K562 (cell line): ENCODE data around the gene POF1B. TPM values are rescaled to one million over a fixed set of nuclear protein-coding genes. Genes with fewer than 3 reads are reported as not detected.

ENCODE experiments used
- ATAC-seq: fragments of 200-7000 bp; cut with Tn5 transposase; 3 replicates; pipeline ENCODE4 v1.9.1; 2020; ENCODE audit warnings: moderate library complexity
- BruUV-seq: library from RNA; stranded (reverse); fragments of 400-500 nt; replicated peaks from 2 replicates; lab custom pipeline; 2021; lab: Mats Ljungman, UMichigan
- CTCF ChIA-PET: fragments of 300-600 bp; formaldehyde crosslinking; extraction: SDS; loops from one replicate; lab custom pipeline; 2021; ENCODE audit warnings: low intra/inter-chr PET ratio; lab: Yijun Ruan, JAX
- POLR2A ChIA-PET: fragments of 300-600, 350-650 bp; sonication (Branson Sonifier 250); formaldehyde crosslinking; extraction: SDS; loops from one replicate; lab custom pipeline; 2021; ENCODE audit warnings: antibody characterized with exemption, inconsistent platforms; lab: Yijun Ruan, JAX
- DNase-seq, 4 experiments: peaks; one replicate each; pipeline versions ENCODE4 v3.0.0 to v3.0.0-alpha.2; 2011 to 2018; ENCODE audit warnings: low spot score in 3 of 4, mixed read lengths in 3 of 4; ENCODE audit errors: extremely low read depth in 1 of 4
- FAIRE-seq: peaks from 2 replicates; lab custom pipeline; 2011; peaks lifted over from hg19 to GRCh38; lab: Jason Lieb, UNC
- H2AFZ ChIP-seq: 2 replicates; pipeline ENCODE4 v1.6.0; 2011; ENCODE audit warnings: low read depth, low read length, control low read depth, inconsistent platforms
- H3K27ac ChIP-seq: fragments of 200-600 bp; 3 replicates; pipeline ENCODE4 v1.8.0; 2011; ENCODE audit warnings: low read depth, mild to moderate bottlenecking, control low read depth, inconsistent platforms, low read length, moderate library complexity, mixed read lengths; ENCODE audit errors: extremely low read depth
- H3K27me3 ChIP-seq, 2 experiments: fragments of 300-600 bp in 1 of 2; 2 replicates in 1 of 2; 3 replicates in 1 of 2; pipeline versions ENCODE4 v1.6.0 to v1.8.0; 2011; ENCODE audit warnings: inconsistent platforms in 2 of 2, low read length in 2 of 2, mild to moderate bottlenecking in 1 of 2, mixed read lengths in 1 of 2, moderate library complexity in 1 of 2; ENCODE audit not compliant: control insufficient read depth in 2 of 2, insufficient read depth in 2 of 2
- H3K36me3 ChIP-seq: fragments of 300-600 bp; 3 replicates; pipeline ENCODE4 v1.8.0; 2011; ENCODE audit warnings: mild to moderate bottlenecking, low read length, inconsistent platforms; ENCODE audit not compliant: control insufficient read depth, insufficient read depth
- H3K4me1 ChIP-seq, 2 experiments: fragments of 200-600 bp in 1 of 2; replicated peaks in 1 of 2; 2 replicates in 1 of 2; 3 replicates in 1 of 2; pipeline versions ENCODE4 v1.5.1 to v1.8.0; 2011; ENCODE audit warnings: inconsistent platforms in 2 of 2, low read length in 2 of 2, mild to moderate bottlenecking in 1 of 2, mixed read lengths in 1 of 2, moderate library complexity in 1 of 2; ENCODE audit not compliant: control insufficient read depth in 2 of 2, insufficient read depth in 2 of 2
- H3K4me2 ChIP-seq: 2 replicates; pipeline ENCODE4 v1.6.1; 2011; ENCODE audit warnings: low read length, control low read depth, inconsistent platforms, mixed read lengths; ENCODE audit not compliant: insufficient read depth
- H3K4me3 ChIP-seq: fragments of 200-600 bp; sonication (generic), shearing (Covaris generic); 2 replicates; pipeline ENCODE4 v1.5.1; 2016; ENCODE audit warnings: control low read depth, inconsistent platforms
- H3K79me2 ChIP-seq: fragments of 200-600 bp; 3 replicates; pipeline ENCODE4 v1.8.0; 2011; ENCODE audit warnings: low read length, inconsistent platforms; ENCODE audit not compliant: control insufficient read depth, insufficient read depth
- H3K9ac ChIP-seq, 2 experiments: 2 replicates each; pipeline versions ENCODE4 v1.6.0 to v1.6.1; 2011; ENCODE audit warnings: low read depth in 2 of 2, low read length in 2 of 2, control low read depth in 1 of 2, inconsistent platforms in 1 of 2, mild to moderate bottlenecking in 1 of 2, mixed read lengths in 1 of 2; ENCODE audit not compliant: insufficient read depth in 1 of 2
- H3K9me1 ChIP-seq: one replicate; pipeline ENCODE4 v1.6.0; 2011; ENCODE audit warnings: inconsistent platforms, mild to moderate bottlenecking, low read length, moderate library complexity; ENCODE audit not compliant: control insufficient read depth, insufficient read depth
- H3K9me3 ChIP-seq: replicated peaks from 2 replicates; pipeline ENCODE4 v1.5.1; 2011; ENCODE audit warnings: low read depth, low read length, inconsistent platforms; ENCODE audit not compliant: control insufficient read depth, insufficient read depth
- H4K20me1 ChIP-seq: replicated peaks from 2 replicates; pipeline ENCODE4 v1.6.1; 2011; ENCODE audit warnings: low read length, inconsistent platforms, mixed read lengths; ENCODE audit not compliant: control insufficient read depth, insufficient read depth
- E2F3 ChIP-seq: fragments of 250-450 bp; sonication (Bioruptor Pico); IDR thresholded peaks from 2 replicates; pipeline ENCODE4 v1.4.0; 2020; ENCODE audit warnings: mild to moderate bottlenecking
- FOXJ3 ChIP-seq: sonication (generic); formaldehyde crosslinking; IDR thresholded peaks from 2 replicates; pipeline ENCODE4 v1.4.0; 2020; ENCODE audit warnings: mild to moderate bottlenecking, missing genetic modification reagents
- HES1 ChIP-seq: fragments of 450-650 bp; IDR thresholded peaks from 2 replicates; pipeline ENCODE4 v1.6.1; 2016; ENCODE audit warnings: low read depth, mild to moderate bottlenecking, moderate library complexity
- MLLT1 ChIP-seq, 2 experiments: fragments of 450-650 bp; IDR thresholded peaks; 2 replicates each; pipeline ENCODE4 v1.6.1; 2016
- NFATC3 ChIP-seq: fragments of 450-650 bp; IDR thresholded peaks from 2 replicates; pipeline ENCODE4 v1.6.1; 2017; ENCODE audit warnings: mild to moderate bottlenecking
- POLR2B ChIP-seq: fragments of 450-650 bp; IDR thresholded peaks from 2 replicates; pipeline ENCODE4 v1.6.1; 2018; ENCODE audit warnings: low read depth; ENCODE audit not compliant: partially characterized antibody
- PTBP1 ChIP-seq: fragments of 200-400 bp; formaldehyde crosslinking; IDR thresholded peaks from 2 replicates; pipeline ENCODE4 v1.6.1; 2017; ENCODE audit warnings: low read depth, low read length
- RBM34 ChIP-seq: fragments of 200-400 bp; formaldehyde crosslinking; IDR thresholded peaks from 2 replicates; pipeline ENCODE4 v1.6.1; 2018; ENCODE audit warnings: low read length, borderline replicate concordance; ENCODE audit not compliant: insufficient read depth
- SMAD1 ChIP-seq: fragments of 150-350 bp; IDR thresholded peaks from 2 replicates; pipeline ENCODE4 v1.6.1; 2014; ENCODE audit warnings: low read length, low read depth; ENCODE audit not compliant: partially characterized antibody
- SREBF2 ChIP-seq: sonication (generic); formaldehyde crosslinking; IDR thresholded peaks from 2 replicates; pipeline ENCODE4 v1.4.0; 2020; ENCODE audit warnings: mild to moderate bottlenecking, missing genetic modification reagents
- TCF3 ChIP-seq: sonication (generic); formaldehyde crosslinking; IDR thresholded peaks from 2 replicates; pipeline ENCODE4 v1.4.0; 2020; ENCODE audit warnings: mild to moderate bottlenecking, missing genetic modification reagents
- ZNF12 ChIP-seq: sonication (generic); formaldehyde crosslinking; IDR thresholded peaks from 2 replicates; pipeline ENCODE4 v1.4.0; 2020; ENCODE audit warnings: mild to moderate bottlenecking, missing genetic modification reagents
- ZNF407 ChIP-seq: fragments of 450-650 bp; IDR thresholded peaks from 2 replicates; pipeline ENCODE4 v1.6.1; 2016; ENCODE audit warnings: low read depth
- WGBS: fragments of 100-300 bp; shearing (Covaris generic); methylation state at CpG from one replicate; pipeline ENCODE4 v1.1.6; 2016; ENCODE audit warnings: low coverage, mixed read lengths; ENCODE audit not compliant: insufficient coverage; ENCODE audit errors: missing lambda C conversion rate; 5-methylcytosine and 5-hydroxymethylcytosine counted together
- in situ Hi-C: fragments of 300-500 bp; cut with MboI; formaldehyde crosslinking; loops from 4 replicates; pipeline ENCODE4 v1.15.0; 2018; ENCODE audit warnings: inconsistent platforms, mixed read lengths
- intact Hi-C: fragments of 100-400 bp; cut with micrococcal nuclease; formaldehyde crosslinking; loops from 2 replicates; pipeline ENCODE4 v1.14.2; 2022
- polyA plus RNA-seq, 8 experiments: library from polyadenylated mRNA; depleted of rRNA in 4 of 8; stranded (reverse) in 5 of 8; unstranded in 3 of 8; fragments of >200 nt; fragmentation: Nextera tagmentation in 2 of 8; fragmentation: Illumina TruSeq in 1 of 8; extraction: Ambion mirVana in 2 of 8; extraction: Trizol in 1 of 8; gene quantifications; 2 replicates each; pipeline versions ENCODE4 v1.2.1 to v1.2.3, GENCODE V29; 2011 to 2014; ENCODE audit warnings: inconsistent platforms in 1 of 8, missing spikeins in 1 of 8
- total RNA-seq, 7 experiments: library from RNA; depleted of rRNA in 6 of 7; stranded (reverse); fragments of >200 nt in 6 of 7; fragmentation: Illumina TruSeq in 2 of 7; extraction: Trizol in 2 of 7; gene quantifications; 2 replicates each; pipeline versions ENCODE4 v1.2.1 to v1.2.3, GENCODE V29; 2011 to 2021; ENCODE audit warnings: low replicate concordance in 1 of 7

The POF1B gene
- total and polyA plus RNA-seq, 9 of the 15 experiments (the other 6 are each of a cell fraction or from before 2014, with no cell fraction given), result 0.03 to 0.57 (median 0.07) TPM; not detected in 1

DNA sequence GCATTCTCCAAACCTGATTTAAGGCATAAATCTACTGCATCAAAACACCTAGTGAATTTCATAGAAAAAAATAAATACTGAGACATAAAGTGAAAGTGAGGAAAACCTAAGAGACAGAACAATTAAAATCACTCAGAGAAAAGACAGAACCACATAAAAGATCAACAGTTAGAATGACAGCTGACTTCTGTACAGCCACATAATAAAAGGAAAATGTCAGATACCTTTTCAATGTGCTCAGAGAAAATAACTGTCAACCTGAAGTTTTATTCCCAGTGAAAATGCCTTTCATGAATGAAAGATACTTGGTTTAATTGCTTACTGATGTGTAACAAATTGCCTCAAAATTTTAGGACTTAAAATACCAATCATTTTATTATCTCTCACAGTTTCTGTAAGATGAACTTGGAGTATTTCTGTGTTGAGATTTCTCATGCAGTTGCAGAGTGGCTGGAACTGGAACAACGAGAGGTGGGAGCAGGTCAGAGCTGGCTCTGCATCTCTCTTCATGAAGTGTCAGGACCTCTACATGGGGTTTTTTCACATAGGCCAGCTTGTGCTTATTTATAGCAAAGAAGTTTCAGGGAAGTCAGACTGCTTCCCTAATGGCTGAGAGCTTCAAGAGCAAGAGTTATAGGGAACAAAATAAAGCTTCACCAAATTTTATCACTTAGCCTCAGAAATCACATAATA is 11.9 kb upstream of the POF1B start:
- WGBS, result no CpG with 5 or more reads among the region's 1 CpG
- H3K9ac ChIP-seq, result no peak overlapping the region
- H3K4me2 ChIP-seq, result no peak overlapping the region
- no peaks in the 10 kb centered on the region for H3K4me1 ChIP-seq
- BruUV-seq, result no TSS peak
- intact Hi-C loops (no loop called here), in situ Hi-C loops (no loop called here)
- no peaks in the 10 kb centered on the region for H3K79me2 ChIP-seq
- H3K36me3 ChIP-seq, result no peaks in the 10 kb centered on the region
- H3K9me1 ChIP-seq, result no peaks in the 10 kb centered on the region
- FAIRE-seq (no peak), ATAC-seq (no peak), DNase-seq (no peak)
- H2AFZ ChIP-seq, result no peak overlapping the region
- no peak overlapping the region for H3K4me3 ChIP-seq
- no peaks in the 10 kb centered on the region for H3K27me3 ChIP-seq
- H3K9me3 ChIP-seq, result no peaks in the 10 kb centered on the region
- ChIA-PET POLR2A (no interaction called here), CTCF (no interaction called here)
- H4K20me1 ChIP-seq, result no peaks in the 10 kb centered on the region
- H3K27ac ChIP-seq, result no peak overlapping the region
- TF ChIP-seq SMAD1 (no peak), TCF3 (CRISPR knock-in tag) (no peak), NFATC3 (no peak), HES1 (no peak), E2F3 (no peak), SREBF2 (no peak), ZNF12 (CRISPR knock-in tag) (no peak), PTBP1 (no peak), FOXJ3 (CRISPR knock-in tag) (no peak), MLLT1 (IDR thresholded peaks at IDR 0.05) (no peak), ZNF407 (no peak), RBM34 (no peak), POLR2B (no peak)
